ENCODE data around the gene CFAP77.

Gene CFAP77

GRCh38 chr9:132555528-132555927 is 145.5 kb downstream of the CFAP77 start:
- H3K9me3 ChIP-seq (ENCODE audit: control extremely low read depth in 1 of 5, control insufficient read depth in 4 of 5, insufficient read depth in 2 of 5, low read depth in 1 of 5, low read length in 4 of 5) = peaks cover 0 to 6% (median 0%) of the 10 kb centered on the region in 5 experiments
- H3K27me3 ChIP-seq (replicated peaks in 2 of 5; ENCODE audit: control insufficient read depth in 4 of 5, insufficient read depth in 5 of 5, low read length in 4 of 5) = peaks cover 3 to 44% (median 13%) of the 10 kb centered on the region in 5 experiments
- no peaks in the 10 kb centered on the region for H3K4me1 ChIP-seq (ENCODE audit: control extremely low read depth in 1 of 4, control insufficient read depth in 4 of 4, insufficient read depth in 4 of 4, low read length in 3 of 4)
- POLR2A ChIA-PET = no interaction called here
- no peak overlapping the region for H3K27ac ChIP-seq (ENCODE audit: insufficient read depth in 1 of 2, low read depth in 1 of 2, low read length in 2 of 2, poor library complexity in 1 of 2, severe bottlenecking in 2 of 2)
- WGBS (ENCODE audit: insufficient coverage) = 100% methylated on average over 4 of the region's 8 CpGs
- no peak for DNase-seq
- H3K4me3 ChIP-seq (ENCODE audit: control insufficient read depth in 1 of 7, extremely low read depth in 1 of 7, insufficient read depth in 4 of 7, low read depth in 2 of 7, low read length in 6 of 7) = no peak overlapping the region
- H3K36me3 ChIP-seq (ENCODE audit: control insufficient read depth in 4 of 4, insufficient read depth in 4 of 4, low read length in 3 of 4) = no peaks in the 10 kb centered on the region
- CTCF ChIA-PET = interaction anchor here (1.2 kb wide), 1 partner anchor 9 kb away, joined by 3 read pairs; no protein-coding TSS in a partner anchor

GRCh38 chr9:132556235-132556634 is 146.2 kb downstream of the CFAP77 start:
- H3K27me3 ChIP-seq (replicated peaks in 2 of 5; ENCODE audit: control insufficient read depth in 4 of 5, insufficient read depth in 5 of 5, low read length in 4 of 5) = peaks cover 3 to 52% (median 17%) of the 10 kb centered on the region in 5 experiments
- no peaks in the 10 kb centered on the region for H3K36me3 ChIP-seq (ENCODE audit: control insufficient read depth in 4 of 4, insufficient read depth in 4 of 4, low read length in 3 of 4)
- H3K27ac ChIP-seq (ENCODE audit: insufficient read depth in 1 of 2, low read depth in 1 of 2, low read length in 2 of 2, poor library complexity in 1 of 2, severe bottlenecking in 2 of 2) = no peak overlapping the region
- WGBS (ENCODE audit: insufficient coverage) = 100% methylated on average over 1 of the region's 6 CpGs
- H3K4me1 ChIP-seq (ENCODE audit: control extremely low read depth in 1 of 4, control insufficient read depth in 4 of 4, insufficient read depth in 4 of 4, low read length in 3 of 4) = no peaks in the 10 kb centered on the region
- ChIA-PET CTCF (interaction anchor here (0.5 kb wide), 1 partner anchor 124 kb away, joined by 3 read pairs; no protein-coding TSS in a partner anchor), POLR2A (no interaction called here)
- H3K4me3 ChIP-seq (ENCODE audit: control insufficient read depth in 1 of 7, extremely low read depth in 1 of 7, insufficient read depth in 4 of 7, low read depth in 2 of 7, low read length in 6 of 7) = no peak overlapping the region
- DNase-seq = no peak
- peaks cover 0 to 6% (median 0%) of the 10 kb centered on the region in 5 experiments for H3K9me3 ChIP-seq (ENCODE audit: control extremely low read depth in 1 of 5, control insufficient read depth in 4 of 5, insufficient read depth in 2 of 5, low read depth in 1 of 5, low read length in 4 of 5)

- H3K36me3 ChIP-seq (ENCODE audit: control insufficient read depth in 4 of 4, insufficient read depth in 4 of 4, low read length in 3 of 4) = no peaks in the 10 kb centered on the region
- WGBS (ENCODE audit: insufficient coverage) = 76% methylated on average over 21 of the region's 26 CpGs
- DNase-seq = no peak
- H3K4me3 ChIP-seq (ENCODE audit: control insufficient read depth in 1 of 7, extremely low read depth in 1 of 7, insufficient read depth in 4 of 7, low read depth in 2 of 7, low read length in 6 of 7) = no peak overlapping the region
- H3K27ac ChIP-seq (ENCODE audit: insufficient read depth in 1 of 2, low read depth in 1 of 2, low read length in 2 of 2, poor library complexity in 1 of 2, severe bottlenecking in 2 of 2) = no peak overlapping the region
- CTCF ChIA-PET = interaction anchor here (0.5 kb wide), 1 partner anchor 124 kb away, joined by 3 read pairs; no protein-coding TSS in a partner anchor
- POLR2A ChIA-PET = no interaction called here
- no peaks in the 10 kb centered on the region for H3K4me1 ChIP-seq (ENCODE audit: control extremely low read depth in 1 of 4, control insufficient read depth in 4 of 4, insufficient read depth in 4 of 4, low read length in 3 of 4)
- H3K27me3 ChIP-seq (replicated peaks in 2 of 5; ENCODE audit: control insufficient read depth in 4 of 5, insufficient read depth in 5 of 5, low read length in 4 of 5) = peaks cover 3 to 56% (median 19%) of the 10 kb centered on the region in 5 experiments
- peaks cover 0 to 6% (median 0%) of the 10 kb centered on the region in 5 experiments for H3K9me3 ChIP-seq (ENCODE audit: control extremely low read depth in 1 of 5, control insufficient read depth in 4 of 5, insufficient read depth in 2 of 5, low read depth in 1 of 5, low read length in 4 of 5)
Observed at GRCh38 chr9:132556714-132557113, 146.7 kb downstream of the CFAP77 start.

- WGBS (ENCODE audit: insufficient coverage) = 97% methylated on average over 15 of the region's 15 CpGs
- ChIA-PET POLR2A (no interaction called here), CTCF (no interaction called here)
- Histone ChIP-seq H3K4me1 (ENCODE audit: control extremely low read depth in 1 of 4, control insufficient read depth in 4 of 4, insufficient read depth in 4 of 4, low read length in 3 of 4) (peaks cover 0 to 1% (median 0%) of the 10 kb centered on the region in 4 experiments), H3K36me3 (ENCODE audit: control insufficient read depth in 4 of 4, insufficient read depth in 4 of 4, low read length in 3 of 4) (no peaks in the 10 kb centered on the region), H3K27ac (ENCODE audit: insufficient read depth in 1 of 2, low read depth in 1 of 2, low read length in 2 of 2, poor library complexity in 1 of 2, severe bottlenecking in 2 of 2) (no peak overlapping the region), H3K4me3 (ENCODE audit: control insufficient read depth in 1 of 7, extremely low read depth in 1 of 7, insufficient read depth in 4 of 7, low read depth in 2 of 7, low read length in 6 of 7) (no peak overlapping the region), H3K27me3 (replicated peaks in 2 of 5; ENCODE audit: control insufficient read depth in 4 of 5, insufficient read depth in 5 of 5, low read length in 4 of 5) (peaks cover 4 to 61% (median 24%) of the 10 kb centered on the region in 5 experiments), H3K9me3 (ENCODE audit: control extremely low read depth in 1 of 5, control insufficient read depth in 4 of 5, insufficient read depth in 2 of 5, low read depth in 1 of 5, low read length in 4 of 5) (peaks cover 0 to 6% (median 0%) of the 10 kb centered on the region in 5 experiments)
- DNase-seq = no peak
Observed at GRCh38 chr9:132557159-132557558, 147.1 kb downstream of the CFAP77 start.

GRCh38 chr9:132559711-132560110 is 149.7 kb downstream of the CFAP77 start:
- H3K27ac ChIP-seq (ENCODE audit: insufficient read depth in 1 of 2, low read depth in 1 of 2, low read length in 2 of 2, poor library complexity in 1 of 2, severe bottlenecking in 2 of 2) = no peak overlapping the region
- peaks cover 0 to 3% (median 0%) of the 10 kb centered on the region in 4 experiments for H3K4me1 ChIP-seq (ENCODE audit: control extremely low read depth in 1 of 4, control insufficient read depth in 4 of 4, insufficient read depth in 4 of 4, low read length in 3 of 4)
- CTCF ChIA-PET = interaction anchor here (0.6 to 3.8 kb wide), 5 partner anchors 9 to 52 kb away, joined by 3 to 18 read pairs (median 4); no protein-coding TSS in a partner anchor
- POLR2A ChIA-PET = no interaction called here
- DNase-seq = no peak
- H3K9me3 ChIP-seq (ENCODE audit: control extremely low read depth in 1 of 5, control insufficient read depth in 4 of 5, insufficient read depth in 2 of 5, low read depth in 1 of 5, low read length in 4 of 5) = peaks cover 0 to 6% (median 0%) of the 10 kb centered on the region in 5 experiments
- WGBS (ENCODE audit: insufficient coverage) = no CpG with 5 or more reads among the region's 2 CpGs
- no peak overlapping the region for H3K4me3 ChIP-seq (ENCODE audit: control insufficient read depth in 1 of 7, extremely low read depth in 1 of 7, insufficient read depth in 4 of 7, low read depth in 2 of 7, low read length in 6 of 7)
- no peaks in the 10 kb centered on the region for H3K36me3 ChIP-seq (ENCODE audit: control insufficient read depth in 4 of 4, insufficient read depth in 4 of 4, low read length in 3 of 4)
- H3K27me3 ChIP-seq (replicated peaks in 2 of 5; ENCODE audit: control insufficient read depth in 4 of 5, insufficient read depth in 5 of 5, low read length in 4 of 5) = peaks cover 9 to 77% (median 26%) of the 10 kb centered on the region in 5 experiments

GRCh38 chr9:132560616-132561202 is 150.7 kb downstream of the CFAP77 start:
- Histone ChIP-seq H3K36me3 (ENCODE audit: control insufficient read depth in 4 of 4, insufficient read depth in 4 of 4, low read length in 3 of 4) (no peaks in the 10 kb centered on the region), H3K9me3 (ENCODE audit: control extremely low read depth in 1 of 5, control insufficient read depth in 4 of 5, insufficient read depth in 2 of 5, low read depth in 1 of 5, low read length in 4 of 5) (peaks cover 0 to 6% (median 0%) of the 10 kb centered on the region in 5 experiments), H3K4me3 (ENCODE audit: control insufficient read depth in 1 of 7, extremely low read depth in 1 of 7, insufficient read depth in 4 of 7, low read depth in 2 of 7, low read length in 6 of 7) (no peak overlapping the region), H3K27me3 (replicated peaks in 2 of 5; ENCODE audit: control insufficient read depth in 4 of 5, insufficient read depth in 5 of 5, low read length in 4 of 5) (peaks cover 5 to 69% (median 24%) of the 10 kb centered on the region in 5 experiments), H3K27ac (ENCODE audit: insufficient read depth in 1 of 2, low read depth in 1 of 2, low read length in 2 of 2, poor library complexity in 1 of 2, severe bottlenecking in 2 of 2) (no peak overlapping the region), H3K4me1 (ENCODE audit: control extremely low read depth in 1 of 4, control insufficient read depth in 4 of 4, insufficient read depth in 4 of 4, low read length in 3 of 4) (peaks cover 0 to 3% (median 0%) of the 10 kb centered on the region in 4 experiments)
- no peak for DNase-seq
- WGBS (ENCODE audit: insufficient coverage) = 48% methylated on average over 14 of the region's 14 CpGs
- ChIA-PET CTCF (interaction anchor here (0.7 to 3.8 kb wide), 6 partner anchors 11 to 133 kb away, joined by 3 to 18 read pairs (median 4); no protein-coding TSS in a partner anchor), POLR2A (interaction anchor here (0.6 kb wide), 1 partner anchor 27 kb away, joined by 3 read pairs; no protein-coding TSS in a partner anchor)

- H3K27ac ChIP-seq (ENCODE audit: insufficient read depth in 1 of 2, low read depth in 1 of 2, low read length in 2 of 2, poor library complexity in 1 of 2, severe bottlenecking in 2 of 2) = no peak overlapping the region
- DNase-seq = no peak
- no peaks in the 10 kb centered on the region for H3K36me3 ChIP-seq (ENCODE audit: control insufficient read depth in 4 of 4, insufficient read depth in 4 of 4, low read length in 3 of 4)
- peaks cover 0 to 6% (median 0%) of the 10 kb centered on the region in 5 experiments for H3K9me3 ChIP-seq (ENCODE audit: control extremely low read depth in 1 of 5, control insufficient read depth in 4 of 5, insufficient read depth in 2 of 5, low read depth in 1 of 5, low read length in 4 of 5)
- CTCF ChIA-PET = no interaction called here
- H3K4me1 ChIP-seq (ENCODE audit: control extremely low read depth in 1 of 4, control insufficient read depth in 4 of 4, insufficient read depth in 4 of 4, low read length in 3 of 4) = peaks cover 0 to 3% (median 0%) of the 10 kb centered on the region in 4 experiments
- H3K4me3 ChIP-seq (ENCODE audit: control insufficient read depth in 1 of 7, extremely low read depth in 1 of 7, insufficient read depth in 4 of 7, low read depth in 2 of 7, low read length in 6 of 7) = no peak overlapping the region
- peaks cover 4 to 54% (median 21%) of the 10 kb centered on the region in 5 experiments for H3K27me3 ChIP-seq (replicated peaks in 2 of 5; ENCODE audit: control insufficient read depth in 4 of 5, insufficient read depth in 5 of 5, low read length in 4 of 5)
- POLR2A ChIA-PET = no interaction called here
- no CpG with 5 or more reads among the region's 4 CpGs for WGBS (ENCODE audit: insufficient coverage)
Observed at GRCh38 chr9:132562306-132562573, 152.2 kb downstream of the CFAP77 start.

All from common myeloid progenitor, CD34-positive (primary cell).